MM.1S (cell line): ENCODE data around the gene RPTOR.

Experiments used
- DNase-seq: peaks from one replicate; pipeline ENCODE4 v3.0.0-alpha.2; 2015
- H2AFZ ChIP-seq: fragments of 300-600 bp; sonication (generic); 2 replicates; pipeline ENCODE4 v1.6.0; 2016; ENCODE audit warnings: antibody characterized with exemption, low read length
- H3F3A ChIP-seq: fragments of 300-600 bp; sonication (generic); 2 replicates; pipeline ENCODE4 v1.6.1; 2016; ENCODE audit warnings: mild to moderate bottlenecking, antibody characterized with exemption, low read length, moderate library complexity, mixed read lengths; ENCODE audit not compliant: insufficient read depth
- H3K27ac ChIP-seq: fragments of 300-600 bp; sonication (generic); 2 replicates; pipeline ENCODE4 v1.5.1; 2016; ENCODE audit warnings: mild to moderate bottlenecking, low read length
- H3K27me3 ChIP-seq: fragments of 300-600 bp; sonication (generic); replicated peaks from 2 replicates; pipeline ENCODE4 v1.6.0; 2016; ENCODE audit warnings: low read length; ENCODE audit not compliant: insufficient read depth
- H3K36me3 ChIP-seq: fragments of 300-600 bp; sonication (generic); replicated peaks from 2 replicates; pipeline ENCODE4 v1.6.1; 2016; ENCODE audit warnings: mild to moderate bottlenecking, low read length, mixed read lengths; ENCODE audit not compliant: insufficient read depth
- H3K4me1 ChIP-seq: fragments of 300-600 bp; sonication (generic); 2 replicates; pipeline ENCODE4 v1.6.1; 2016; ENCODE audit warnings: low read length, mixed read lengths
- H3K4me2 ChIP-seq: fragments of 300-600 bp; sonication (generic); 2 replicates; pipeline ENCODE4 v1.6.0; 2016; ENCODE audit warnings: low read depth, low read length
- H3K4me3 ChIP-seq: fragments of 300-600 bp; sonication (generic); 2 replicates; pipeline ENCODE4 v1.5.1; 2016; ENCODE audit warnings: low read length, mixed read lengths
- H3K79me2 ChIP-seq: fragments of 300-600 bp; sonication (generic); 2 replicates; pipeline ENCODE4 v1.6.1; 2016; ENCODE audit warnings: mixed run types, low read length, mixed read lengths
- H3K9ac ChIP-seq: fragments of 300-600 bp; sonication (generic); 2 replicates; pipeline ENCODE4 v1.6.1; 2016; ENCODE audit warnings: low read length, mixed read lengths
- H3K9me2 ChIP-seq: fragments of 300-600 bp; sonication (generic); replicated peaks from 2 replicates; pipeline ENCODE4 v1.6.1; 2016; ENCODE audit warnings: mild to moderate bottlenecking, low read length, mixed read lengths; ENCODE audit not compliant: insufficient read depth
- H3K9me3 ChIP-seq: fragments of 300-600 bp; sonication (generic); replicated peaks from 2 replicates; pipeline ENCODE4 v1.6.1; 2016; ENCODE audit warnings: mild to moderate bottlenecking, low read length, mixed read lengths; ENCODE audit not compliant: insufficient read depth
- H4K20me1 ChIP-seq: fragments of 300-600 bp; sonication (generic); 2 replicates; pipeline ENCODE4 v1.6.1; 2016; ENCODE audit warnings: mild to moderate bottlenecking, low read length, moderate library complexity, mixed read lengths; ENCODE audit not compliant: insufficient read depth
- CTCF ChIP-seq: fragments of 300-600 bp; sonication (generic); IDR thresholded peaks from 2 replicates; pipeline ENCODE4 v1.5.1; 2016; ENCODE audit warnings: antibody characterized with exemption, low read length, mixed read lengths
- EZH2 ChIP-seq: fragments of 300-600 bp; sonication (generic); optimal IDR thresholded peaks from 2 replicates; pipeline ENCODE3; 2017; ENCODE audit warnings: low read depth, mild to moderate bottlenecking, antibody characterized with exemption, low read length, mixed read lengths
- EZH2phosphoT487 ChIP-seq: fragments of 300-600 bp; sonication (generic); IDR thresholded peaks from 2 replicates; pipeline ENCODE4 v1.6.1; 2018; ENCODE audit warnings: antibody characterized with exemption, low read length

The RPTOR gene

DNA sequence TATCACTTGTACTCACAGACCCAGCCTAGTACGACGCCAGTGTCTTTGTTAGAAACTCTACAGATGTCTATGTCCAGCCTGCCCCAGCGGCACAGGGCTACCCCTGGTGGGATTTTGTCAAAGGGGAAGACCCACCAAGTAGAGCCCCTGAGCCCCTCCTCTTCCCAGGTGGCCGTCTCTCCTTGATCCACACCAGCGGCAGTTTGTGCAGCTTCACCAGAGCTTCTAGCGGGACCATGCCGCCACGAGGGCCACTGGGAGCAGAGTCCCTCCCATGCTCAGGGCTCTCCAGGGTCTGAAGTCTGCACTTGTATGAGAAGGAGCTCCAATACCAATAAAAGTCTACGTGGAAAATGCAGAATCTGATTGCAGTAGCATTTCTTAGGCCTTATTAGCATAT, 157.1 kb downstream of the RPTOR start:
- no peaks in the 10 kb centered on the region for H3K36me3 ChIP-seq
- H3F3A ChIP-seq = no peaks in the 10 kb centered on the region
- H3K79me2 ChIP-seq = peaks cover 75% of the 10 kb centered on the region
- H3K4me2 ChIP-seq = no peak overlapping the region
- no peak overlapping the region for H3K9ac ChIP-seq
- H2AFZ ChIP-seq = no peak overlapping the region
- no peak for DNase-seq
- H3K4me1 ChIP-seq = no peaks in the 10 kb centered on the region
- TF ChIP-seq CTCF (no peak), EZH2phosphoT487 (no peak), EZH2 (no peak)
- H4K20me1 ChIP-seq = no peaks in the 10 kb centered on the region
- H3K27ac ChIP-seq = no peak overlapping the region
- H3K9me3 ChIP-seq = no peaks in the 10 kb centered on the region
- H3K27me3 ChIP-seq = no peaks in the 10 kb centered on the region
- H3K9me2 ChIP-seq = no peaks in the 10 kb centered on the region
- no peak overlapping the region for H3K4me3 ChIP-seq

- no peaks in the 10 kb centered on the region for H4K20me1 ChIP-seq
- no peaks in the 10 kb centered on the region for H3F3A ChIP-seq
- no peak overlapping the region for H3K27ac ChIP-seq
- no peak for TF ChIP-seq CTCF
- no peak for TF ChIP-seq EZH2phosphoT487
- TF ChIP-seq EZH2 = no peak
- H3K79me2 ChIP-seq = peaks cover 69% of the 10 kb centered on the region
- no peak overlapping the region for H3K4me3 ChIP-seq
- no peak overlapping the region for H2AFZ ChIP-seq
- no peak overlapping the region for H3K9ac ChIP-seq
- no peaks in the 10 kb centered on the region for H3K9me3 ChIP-seq
- H3K9me2 ChIP-seq = no peaks in the 10 kb centered on the region
- H3K36me3 ChIP-seq = no peaks in the 10 kb centered on the region
- H3K4me2 ChIP-seq = no peak overlapping the region
- H3K4me1 ChIP-seq = no peaks in the 10 kb centered on the region
- no peak for DNase-seq
- H3K27me3 ChIP-seq = no peaks in the 10 kb centered on the region
Observed at GRCh38 chr17:80702315-80703141, 157.9 kb downstream of the RPTOR start.

DNA sequence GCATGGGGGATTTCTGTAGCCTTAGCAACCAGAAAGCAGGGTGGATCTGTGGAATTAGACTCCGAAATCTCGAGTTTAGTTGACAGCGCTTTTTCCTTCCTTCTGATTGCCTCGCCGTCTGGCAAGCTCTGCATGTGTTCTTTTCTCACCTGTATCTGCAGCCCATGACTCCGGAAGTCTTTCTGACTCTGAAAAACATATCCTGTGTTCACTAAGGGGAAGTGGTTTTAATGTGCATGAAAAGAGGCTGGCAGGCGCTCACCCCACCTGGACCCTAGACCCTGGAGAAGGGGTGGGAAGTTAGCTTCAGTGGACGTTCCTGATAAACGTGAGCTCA, 158.5 kb downstream of the RPTOR start:
- no peak for DNase-seq
- no peak overlapping the region for H3K4me3 ChIP-seq
- H3K4me1 ChIP-seq = no peaks in the 10 kb centered on the region
- H3K9ac ChIP-seq = no peak overlapping the region
- peaks cover 63% of the 10 kb centered on the region for H3K79me2 ChIP-seq
- H2AFZ ChIP-seq = no peak overlapping the region
- H4K20me1 ChIP-seq = no peaks in the 10 kb centered on the region
- no peaks in the 10 kb centered on the region for H3K9me2 ChIP-seq
- no peaks in the 10 kb centered on the region for H3K9me3 ChIP-seq
- TF ChIP-seq CTCF = no peak
- no peak for TF ChIP-seq EZH2phosphoT487
- no peak for TF ChIP-seq EZH2
- no peaks in the 10 kb centered on the region for H3F3A ChIP-seq
- no peak overlapping the region for H3K27ac ChIP-seq
- H3K4me2 ChIP-seq = no peak overlapping the region
- no peaks in the 10 kb centered on the region for H3K27me3 ChIP-seq
- no peaks in the 10 kb centered on the region for H3K36me3 ChIP-seq
